Measurements from ENCODE around the gene SCAPER.

Gene SCAPER

GRCh38 chr15:76585576-76585897, 319.6 kb downstream of the SCAPER start (continued):
- no peak for TF ChIP-seq ZNF26 (tag by site-specific recombination; IDR thresholded peaks at IDR 0.05)
- TF ChIP-seq ZNF239 (tag by site-specific recombination; IDR thresholded peaks at IDR 0.05): no peak
- TF ChIP-seq ZNF23 (tag by site-specific recombination; IDR thresholded peaks at IDR 0.05; ENCODE audit: borderline replicate concordance): no peak
- TF ChIP-seq ZNF37A (tag by site-specific recombination; IDR thresholded peaks at IDR 0.05): no peak
- no peak for TF ChIP-seq ZNF169 (tag by site-specific recombination; IDR thresholded peaks at IDR 0.05)
- TF ChIP-seq ZEB2 (tag by site-specific recombination; IDR thresholded peaks at IDR 0.05): no peak
- no peak for TF ChIP-seq ZNF398 (tag by site-specific recombination; IDR thresholded peaks at IDR 0.05)

GRCh38 chr15:76584868-76585575, 320.1 kb downstream of the SCAPER start:
- Histone ChIP-seq H3K4me1 (ENCODE audit: control insufficient read depth, insufficient read depth, low read length) (no peaks in the 10 kb centered on the region), H3K36me3 (ENCODE audit: control insufficient read depth in 2 of 2, insufficient read depth in 1 of 2, low read length in 2 of 2) (no peaks in the 10 kb centered on the region), H3K4me3 (ENCODE audit: low read depth, low read length) (no peak overlapping the region), H3K27ac (ENCODE audit: extremely low read depth, low read depth, low read length) (no peak overlapping the region), H3K9me3 (ENCODE audit: control insufficient read depth, insufficient read depth, low read depth, low read length) (no peaks in the 10 kb centered on the region)
- TF ChIP-seq ZNF366 (tag by site-specific recombination; conservative IDR thresholded peaks at IDR 0.05): no peak
- TF ChIP-seq ELK4 (IDR thresholded peaks at IDR 0.05; ENCODE audit: borderline replicate concordance, low read depth, low read length): no peak
- TF ChIP-seq ZNF585B (tag by site-specific recombination; IDR thresholded peaks at IDR 0.05): no peak
- no peak for TF ChIP-seq ZNF214 (tag by site-specific recombination; IDR thresholded peaks at IDR 0.05; ENCODE audit: borderline replicate concordance)
- no peak for TF ChIP-seq SP7 (tag by site-specific recombination; IDR thresholded peaks at IDR 0.05)
- no peak for TF ChIP-seq MYNN (tag by site-specific recombination; IDR thresholded peaks at IDR 0.05; ENCODE audit: borderline replicate concordance)
- TF ChIP-seq ZNF76 (tag by site-specific recombination; IDR thresholded peaks at IDR 0.05; ENCODE audit: borderline replicate concordance, low read depth): no peak
- no peak for TF ChIP-seq INSM2 (tag by site-specific recombination; IDR thresholded peaks at IDR 0.05)
- TF ChIP-seq KLF17 (tag by site-specific recombination; IDR thresholded peaks at IDR 0.05): no peak
- no peak for TF ChIP-seq KLF16 (tag by site-specific recombination; IDR thresholded peaks at IDR 0.05)
- TF ChIP-seq ZNF670 (tag by site-specific recombination; IDR thresholded peaks at IDR 0.05; ENCODE audit: low read depth): no peak
- TF ChIP-seq ZIC2 (tag by site-specific recombination; IDR thresholded peaks at IDR 0.05): no peak
- TF ChIP-seq ZNF302 (tag by site-specific recombination; IDR thresholded peaks at IDR 0.05; ENCODE audit: low read depth): no peak
- POLR2A ChIA-PET: interaction anchor here (0.5 to 0.6 kb wide), 2 partner anchors 187 to 322 kb away, joined by 3 to 7 read pairs; no protein-coding TSS in a partner anchor
- CTCF ChIA-PET: interaction anchor here (0.7 to 0.9 kb wide), 3 partner anchors 8 to 78 kb away, joined by 4 read pairs; no protein-coding TSS in a partner anchor

All from HEK293 (cell line).